Stomach (tissue), 4 donors: ENCODE measurements around the gene CHST12.

Source experiments
- EP300 ChIP-seq: sonication (generic); formaldehyde crosslinking; IDR thresholded peaks from one replicate; pipeline ENCODE4 v1.6.1; 2017; ENCODE audit warnings: antibody characterized with exemption
- TF ChIP-seq, protein P1 (sequence below), 7 experiments: fragments of 450-650 bp in 4 of 7; fragments of 200-600 bp in 3 of 7; sonication (generic) in 3 of 7; IDR thresholded peaks; one replicate each; pipeline ENCODE4 v1.5.1; 2016 to 2019; ENCODE audit warnings: antibody characterized with exemption in 7 of 7, control low read depth in 2 of 7, mild to moderate bottlenecking in 1 of 7

DNA sequence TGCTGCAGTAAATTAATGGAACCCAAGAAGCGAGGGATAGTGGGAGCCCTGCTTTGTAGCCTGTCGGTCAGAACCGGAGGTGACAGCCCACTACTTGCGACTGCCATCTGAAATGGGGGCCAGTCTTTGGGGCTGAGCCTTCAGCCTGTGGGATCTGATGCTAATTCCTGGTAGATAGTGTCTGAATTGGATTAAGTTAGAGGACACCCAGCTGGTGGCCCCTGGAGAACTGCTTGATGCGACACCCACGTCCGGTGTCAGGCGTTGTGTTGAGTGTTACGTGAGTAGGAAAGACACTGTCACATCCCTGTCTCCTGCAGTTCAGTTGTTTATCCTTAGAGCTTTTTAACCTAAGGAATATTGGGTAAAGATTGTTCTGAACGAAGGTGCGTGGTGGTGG lies 43.8 kb upstream of the CHST12 start:
- no peak for TF ChIP-seq EP300
- TF ChIP-seq, protein P1, sequence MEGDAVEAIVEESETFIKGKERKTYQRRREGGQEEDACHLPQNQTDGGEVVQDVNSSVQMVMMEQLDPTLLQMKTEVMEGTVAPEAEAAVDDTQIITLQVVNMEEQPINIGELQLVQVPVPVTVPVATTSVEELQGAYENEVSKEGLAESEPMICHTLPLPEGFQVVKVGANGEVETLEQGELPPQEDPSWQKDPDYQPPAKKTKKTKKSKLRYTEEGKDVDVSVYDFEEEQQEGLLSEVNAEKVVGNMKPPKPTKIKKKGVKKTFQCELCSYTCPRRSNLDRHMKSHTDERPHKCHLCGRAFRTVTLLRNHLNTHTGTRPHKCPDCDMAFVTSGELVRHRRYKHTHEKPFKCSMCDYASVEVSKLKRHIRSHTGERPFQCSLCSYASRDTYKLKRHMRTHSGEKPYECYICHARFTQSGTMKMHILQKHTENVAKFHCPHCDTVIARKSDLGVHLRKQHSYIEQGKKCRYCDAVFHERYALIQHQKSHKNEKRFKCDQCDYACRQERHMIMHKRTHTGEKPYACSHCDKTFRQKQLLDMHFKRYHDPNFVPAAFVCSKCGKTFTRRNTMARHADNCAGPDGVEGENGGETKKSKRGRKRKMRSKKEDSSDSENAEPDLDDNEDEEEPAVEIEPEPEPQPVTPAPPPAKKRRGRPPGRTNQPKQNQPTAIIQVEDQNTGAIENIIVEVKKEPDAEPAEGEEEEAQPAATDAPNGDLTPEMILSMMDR (IDR thresholded peaks at IDR 0.05), result no peak
